PFSK-1 (cell line): Measurements from ENCODE around the gene PON3.

ENCODE experiments used
- FOXP2 ChIP-seq: optimal IDR thresholded peaks from 2 replicates; pipeline ENCODE3; 2011; ENCODE audit warnings: borderline replicate concordance, control low read depth, inconsistent platforms; ENCODE audit not compliant: insufficient read depth; ENCODE audit errors: extremely low read length, extremely low read depth
- POLR2AphosphoS5 ChIP-seq: IDR thresholded peaks from 2 replicates; pipeline ENCODE4 v1.6.1; 2012; ENCODE audit warnings: low read depth, mild to moderate bottlenecking, control low read depth, low read length, moderate library complexity
- REST ChIP-seq, 2 experiments: IDR thresholded peaks; 2 replicates each; pipeline versions ENCODE4 v1.6.1 to v1.8.0; 2011 to 2012; ENCODE audit warnings: low read depth in 2 of 2, low read length in 2 of 2, control low read depth in 1 of 2, inconsistent platforms in 1 of 2, mild to moderate bottlenecking in 1 of 2, moderate library complexity in 1 of 2; ENCODE audit not compliant: insufficient read depth in 1 of 2
- SIN3A ChIP-seq: IDR thresholded peaks from 2 replicates; pipeline ENCODE4 v1.6.1; 2012; ENCODE audit warnings: mild to moderate bottlenecking, low read length, moderate library complexity, borderline replicate concordance; ENCODE audit not compliant: insufficient read depth
- TAF1 ChIP-seq: IDR thresholded peaks from 2 replicates; pipeline ENCODE4 v1.6.1; 2012; ENCODE audit warnings: low read length, control low read depth, borderline replicate concordance; ENCODE audit not compliant: insufficient read depth

PON3 gene

GRCh38 chr7:95412075-95412474, 15.9 kb upstream of the PON3 start:
- TF ChIP-seq TAF1: no peak

GRCh38 chr7:95411666-95412065, 15.5 kb upstream of the PON3 start:
- no peak for TF ChIP-seq FOXP2

GRCh38 chr7:95411036-95411435, 14.9 kb upstream of the PON3 start:
- TF ChIP-seq SIN3A (no peak), POLR2AphosphoS5 (no peak), FOXP2 (no peak), TAF1 (no peak), REST (IDR thresholded peaks at IDR 0.05; ENCODE audit: insufficient read depth in 1 of 2, low read depth in 2 of 2, low read length in 2 of 2) (no peak)

GRCh38 chr7:95407751-95408150, 11.6 kb upstream of the PON3 start:
- TF ChIP-seq SIN3A (no peak), REST (IDR thresholded peaks at IDR 0.05; ENCODE audit: insufficient read depth in 1 of 2, low read depth in 2 of 2, low read length in 2 of 2) (no peak), FOXP2 (no peak), TAF1 (no peak), POLR2AphosphoS5 (no peak)

GRCh38 chr7:95405800-95406199, 9.6 kb upstream of the PON3 start:
- TF ChIP-seq POLR2AphosphoS5: no peak
- no peak for TF ChIP-seq REST (IDR thresholded peaks at IDR 0.05; ENCODE audit: insufficient read depth in 1 of 2, low read depth in 2 of 2, low read length in 2 of 2)
- TF ChIP-seq TAF1: no peak
- no peak for TF ChIP-seq SIN3A
- no peak for TF ChIP-seq FOXP2

GRCh38 chr7:95405208-95405607, 9.0 kb upstream of the PON3 start:
- TF ChIP-seq FOXP2: no peak
- TF ChIP-seq POLR2AphosphoS5: no peak

GRCh38 chr7:95404316-95404865, 8.2 kb upstream of the PON3 start:
- no peak for TF ChIP-seq SIN3A
